NT2/D1 (cell line): ENCODE results near the gene CRELD1.

ENCODE experiments used
- YY1 ChIP-seq: IDR thresholded peaks from 2 replicates; pipeline ENCODE4 v1.6.1; 2011; ENCODE audit not compliant: insufficient read length, insufficient read depth
- ZNF274 ChIP-seq: IDR thresholded peaks from 2 replicates; pipeline ENCODE4 v1.6.1; 2011; ENCODE audit warnings: mild to moderate bottlenecking, low read depth, low read length

DNA sequence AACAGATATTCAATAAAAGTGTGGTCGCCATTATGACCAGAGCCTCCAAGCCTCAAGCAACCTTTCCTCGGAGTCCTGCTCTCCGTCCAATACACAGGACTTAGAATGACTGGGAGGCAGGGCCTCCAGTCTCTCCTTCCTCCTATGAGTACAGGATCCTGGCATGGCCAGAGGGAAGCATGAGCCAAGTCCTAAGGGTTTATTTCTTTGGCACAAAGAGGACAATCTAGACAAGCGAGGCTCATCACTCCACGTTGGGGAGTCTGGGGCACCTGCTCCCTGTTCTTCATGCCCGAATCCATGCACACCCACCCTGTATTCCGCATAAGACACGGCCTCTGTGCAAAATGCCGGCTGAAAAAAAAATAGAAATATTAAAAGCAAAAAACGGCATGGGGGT lies 11.7 kb downstream of the CRELD1 start:
- TF ChIP-seq ZNF274 (no peak), YY1 (no peak)
